Caco-2 (cell line): Measurements from ENCODE around the gene CD36. TPM values are rescaled to one million over a fixed set of nuclear protein-coding genes. Genes with fewer than 3 reads are reported as not detected.

Experiments
- BruUV-seq: library from RNA; stranded (reverse); fragments of 400-500 nt; replicated peaks from 2 replicates; lab custom pipeline; 2021; lab: Mats Ljungman, UMichigan
- CTCF ChIA-PET: fragments of 300-600 bp; sonication (Branson Sonifier 250); formaldehyde crosslinking; loops from one replicate; lab custom pipeline; 2022; ENCODE audit warnings: antibody characterized with exemption; lab: Charles Lee
- POLR2A ChIA-PET: fragments of 300-600 bp; sonication (Branson Sonifier 250); formaldehyde crosslinking; loops from one replicate; lab custom pipeline; 2022; ENCODE audit warnings: antibody characterized with exemption; lab: Charles Lee
- DNase-seq, 2 experiments: peaks; one replicate each; pipeline versions ENCODE4 v3.0.0 to v3.0.0-alpha.2; 2020 to 2022
- H3K27me3 ChIP-seq: replicated peaks from 2 replicates; pipeline ENCODE4 v1.6.0; 2011; ENCODE audit warnings: low read length; ENCODE audit not compliant: control insufficient read depth, insufficient read depth
- H3K36me3 ChIP-seq: 2 replicates; pipeline ENCODE4 v1.5.1; 2011; ENCODE audit warnings: low read length; ENCODE audit not compliant: control insufficient read depth, insufficient read depth
- H3K4me1 ChIP-seq: fragments of 250-450 bp; sonication (Bioruptor Pico); 2 replicates; pipeline ENCODE4 v1.5.1; 2020; ENCODE audit warnings: mild to moderate bottlenecking
- H3K4me3 ChIP-seq: 2 replicates; pipeline ENCODE4 v1.5.1; 2011; ENCODE audit warnings: low read depth, mild to moderate bottlenecking, control low read depth, low read length
- H3K9me3 ChIP-seq: fragments of 250-450 bp; sonication (Bioruptor Pico); 2 replicates; pipeline ENCODE4 v1.5.1; 2020; ENCODE audit warnings: mild to moderate bottlenecking, moderate library complexity
- H3K27ac Mint-ChIP-seq: one replicate; pipeline ENCODE4 v1.8.0; 2022; ENCODE audit warnings: mixed read lengths; ENCODE audit not compliant: unreplicated experiment
- H3K27me3 Mint-ChIP-seq: one replicate; pipeline ENCODE4 v1.8.0; 2022; ENCODE audit warnings: mixed read lengths; ENCODE audit not compliant: insufficient read depth, unreplicated experiment
- H3K36me3 Mint-ChIP-seq: one replicate; pipeline ENCODE4 v1.8.0; 2022; ENCODE audit warnings: mild to moderate bottlenecking, mixed read lengths; ENCODE audit not compliant: insufficient read depth, unreplicated experiment
- H3K4me1 Mint-ChIP-seq: one replicate; pipeline ENCODE4 v1.8.0; 2022; ENCODE audit warnings: low read depth, mixed read lengths; ENCODE audit not compliant: unreplicated experiment
- H3K4me3 Mint-ChIP-seq: one replicate; pipeline ENCODE4 v1.8.0; 2022; ENCODE audit warnings: mild to moderate bottlenecking, moderate library complexity, mixed read lengths; ENCODE audit not compliant: unreplicated experiment
- H3K9me3 Mint-ChIP-seq: one replicate; pipeline ENCODE4 v1.8.0; 2022; ENCODE audit warnings: mixed read lengths; ENCODE audit not compliant: unreplicated experiment
- intact Hi-C: fragments of 100-400 bp; cut with micrococcal nuclease; formaldehyde crosslinking; loops from one replicate; pipeline ENCODE4 v1.10.0; 2022; ENCODE audit not compliant: unreplicated experiment
- total RNA-seq: library from RNA; stranded (reverse); gene quantifications from 2 replicates; pipeline ENCODE4 v1.2.3, GENCODE V29; 2022
- TF ChIP-seq, protein P1 (sequence below), 2 experiments: fragments of 200-600 bp in 1 of 2; IDR thresholded peaks; 1 replicate in 1 of 2; 2 replicates in 1 of 2; pipeline versions ENCODE4 v1.5.1 to v1.8.0; 2011 to 2022; ENCODE audit warnings: antibody characterized with exemption in 1 of 2, control low read depth in 1 of 2, inconsistent platforms in 1 of 2, low read depth in 1 of 2, low read length in 1 of 2, mild to moderate bottlenecking in 1 of 2, moderate library complexity in 1 of 2; ENCODE audit not compliant: insufficient read depth in 1 of 2, severe bottlenecking in 1 of 2, unreplicated experiment in 1 of 2

The CD36 gene
- total RNA-seq, 1 experiment from 2014 or later, result not detected

DNA sequence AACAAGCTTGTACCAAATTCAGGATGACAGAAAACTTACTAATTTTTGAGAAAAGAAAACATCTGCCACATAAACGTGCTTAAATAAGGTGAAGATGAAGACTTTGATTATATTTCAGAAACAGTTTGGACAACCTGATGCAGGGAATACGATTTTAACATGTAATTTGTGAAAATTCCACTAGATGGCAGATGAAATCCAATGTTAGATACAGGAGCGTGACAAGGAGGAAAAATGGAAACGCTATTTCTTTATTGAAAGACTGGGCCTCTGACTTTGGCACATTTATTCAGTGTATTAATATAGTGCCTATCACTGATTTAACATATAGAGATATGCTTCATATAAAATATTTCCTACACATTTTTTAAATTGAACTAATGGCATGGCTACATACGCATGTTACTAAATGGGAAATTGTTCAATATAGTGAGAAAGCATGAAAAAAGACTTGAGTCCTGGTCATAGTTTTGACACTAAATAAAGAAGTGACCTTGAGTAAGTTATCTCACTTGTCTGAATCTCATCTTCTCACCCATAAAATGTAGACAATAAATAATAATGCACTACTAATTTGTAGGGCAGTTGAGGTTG is 60.7 kb downstream of the CD36 start:
- CTCF ChIA-PET, result no interaction called here
- POLR2A ChIA-PET, result no interaction called here
- Mint-ChIP-seq H3K36me3 (no peaks in the 10 kb centered on the region), H3K4me3 (no peak overlapping the region), H3K4me1 (peaks cover 9% of the 10 kb centered on the region), H3K9me3 (no peaks in the 10 kb centered on the region), H3K27ac (no peak overlapping the region), H3K27me3 (no peaks in the 10 kb centered on the region)
- DNase-seq, result peak in 1 of 2 experiments; percentile 65
- no peaks in the 10 kb centered on the region for H3K9me3 ChIP-seq
- intact Hi-C loops, result loop anchor here (1.0 to 5.0 kb wide), 7 partner anchors 33 to 771 kb away; no protein-coding TSS in a partner anchor
- 0 out of 2 replicates have a peak, but pooled peaks cover 5% of the 10 kb centered on the region for H3K4me1 ChIP-seq
- H3K4me3 ChIP-seq, result no peak overlapping the region
- BruUV-seq, result no TSS peak
- no peaks in the 10 kb centered on the region for H3K27me3 ChIP-seq
- TF ChIP-seq, protein P1, sequence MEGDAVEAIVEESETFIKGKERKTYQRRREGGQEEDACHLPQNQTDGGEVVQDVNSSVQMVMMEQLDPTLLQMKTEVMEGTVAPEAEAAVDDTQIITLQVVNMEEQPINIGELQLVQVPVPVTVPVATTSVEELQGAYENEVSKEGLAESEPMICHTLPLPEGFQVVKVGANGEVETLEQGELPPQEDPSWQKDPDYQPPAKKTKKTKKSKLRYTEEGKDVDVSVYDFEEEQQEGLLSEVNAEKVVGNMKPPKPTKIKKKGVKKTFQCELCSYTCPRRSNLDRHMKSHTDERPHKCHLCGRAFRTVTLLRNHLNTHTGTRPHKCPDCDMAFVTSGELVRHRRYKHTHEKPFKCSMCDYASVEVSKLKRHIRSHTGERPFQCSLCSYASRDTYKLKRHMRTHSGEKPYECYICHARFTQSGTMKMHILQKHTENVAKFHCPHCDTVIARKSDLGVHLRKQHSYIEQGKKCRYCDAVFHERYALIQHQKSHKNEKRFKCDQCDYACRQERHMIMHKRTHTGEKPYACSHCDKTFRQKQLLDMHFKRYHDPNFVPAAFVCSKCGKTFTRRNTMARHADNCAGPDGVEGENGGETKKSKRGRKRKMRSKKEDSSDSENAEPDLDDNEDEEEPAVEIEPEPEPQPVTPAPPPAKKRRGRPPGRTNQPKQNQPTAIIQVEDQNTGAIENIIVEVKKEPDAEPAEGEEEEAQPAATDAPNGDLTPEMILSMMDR (IDR thresholded peaks at IDR 0.05; ENCODE audit: insufficient read depth in 1 of 2, low read depth in 1 of 2, low read length in 1 of 2, severe bottlenecking in 1 of 2, unreplicated experiment in 1 of 2), result peak; percentile 35 to 70
- no peaks in the 10 kb centered on the region for H3K36me3 ChIP-seq

DNA sequence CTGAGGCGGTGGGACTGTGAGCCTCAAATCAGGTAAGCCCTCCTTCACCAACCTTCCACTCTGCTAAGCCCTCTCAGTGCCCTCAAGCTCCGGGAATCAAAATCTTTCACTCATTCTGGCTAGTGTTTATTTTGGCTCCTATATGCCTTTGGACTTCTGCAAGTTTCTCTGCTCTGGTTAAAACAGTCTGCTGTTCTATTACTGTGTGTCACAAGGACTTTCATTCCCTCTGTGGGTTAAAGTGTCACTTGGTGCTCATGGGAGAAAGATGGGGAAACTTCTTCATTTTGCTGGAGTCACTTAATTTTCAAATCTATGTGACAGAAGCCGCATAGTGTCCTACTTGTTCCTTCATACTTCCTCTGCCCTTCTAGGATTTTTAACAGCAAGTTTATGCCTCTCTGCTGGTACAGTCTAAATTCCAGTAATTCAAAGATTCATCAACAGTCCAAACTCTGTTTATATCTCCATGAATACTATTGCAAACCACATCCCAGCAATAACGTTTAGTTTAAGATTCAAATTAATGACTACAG is 61.3 kb downstream of the CD36 start:
- H3K9me3 ChIP-seq, result no peaks in the 10 kb centered on the region
- no peak overlapping the region for H3K4me3 ChIP-seq
- no peaks in the 10 kb centered on the region for H3K27me3 ChIP-seq
- POLR2A ChIA-PET, result no interaction called here
- no peak for DNase-seq
- Mint-ChIP-seq H3K4me3 (no peak overlapping the region), H3K27me3 (no peaks in the 10 kb centered on the region), H3K36me3 (no peaks in the 10 kb centered on the region), H3K4me1 (peaks cover 9% of the 10 kb centered on the region), H3K9me3 (no peaks in the 10 kb centered on the region), H3K27ac (no peak overlapping the region)
- no peaks in the 10 kb centered on the region for H3K36me3 ChIP-seq
- TF ChIP-seq, protein P1 (IDR thresholded peaks at IDR 0.05; ENCODE audit: insufficient read depth in 1 of 2, low read depth in 1 of 2, low read length in 1 of 2, severe bottlenecking in 1 of 2, unreplicated experiment in 1 of 2), result no peak
- H3K4me1 ChIP-seq, result 0 out of 2 replicates have a peak, but pooled peaks cover 5% of the 10 kb centered on the region
- CTCF ChIA-PET, result no interaction called here
- intact Hi-C loops, result loop anchor here (1.0 to 5.0 kb wide), 7 partner anchors 33 to 771 kb away; no protein-coding TSS in a partner anchor
- BruUV-seq, result no TSS peak

DNA sequence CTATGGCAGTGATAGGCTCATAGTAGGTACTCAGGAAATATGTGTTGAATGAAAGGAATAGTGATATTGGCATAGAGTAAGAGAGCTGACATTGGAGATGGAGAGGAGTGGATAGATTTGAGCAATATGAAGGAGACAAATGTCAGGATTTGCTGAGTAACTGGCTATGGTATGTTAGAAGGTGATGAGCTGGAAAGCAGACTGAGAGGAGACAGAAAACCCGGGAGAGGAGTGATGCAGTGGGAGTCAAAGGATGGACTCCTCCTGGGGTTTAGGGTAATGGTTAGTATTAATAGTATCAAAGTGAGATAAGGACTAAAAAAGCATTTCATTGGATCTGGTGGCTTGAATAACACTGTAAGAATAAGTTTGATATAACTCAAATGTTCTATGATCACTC is 64.8 kb downstream of the CD36 start:
- Mint-ChIP-seq H3K36me3 (no peaks in the 10 kb centered on the region), H3K27me3 (no peaks in the 10 kb centered on the region), H3K4me3 (no peak overlapping the region), H3K9me3 (no peaks in the 10 kb centered on the region), H3K4me1 (peaks cover 16% of the 10 kb centered on the region), H3K27ac (no peak overlapping the region)
- no peaks in the 10 kb centered on the region for H3K9me3 ChIP-seq
- CTCF ChIA-PET, result interaction anchor here (2.1 kb wide), 1 partner anchor 767 kb away, joined by 8 read pairs; no protein-coding TSS in a partner anchor
- POLR2A ChIA-PET, result no interaction called here
- BruUV-seq, result no TSS peak
- no peak for DNase-seq
- TF ChIP-seq, protein P1 (IDR thresholded peaks at IDR 0.05; ENCODE audit: insufficient read depth in 1 of 2, low read depth in 1 of 2, low read length in 1 of 2, severe bottlenecking in 1 of 2, unreplicated experiment in 1 of 2), result no peak
- intact Hi-C loops, result no loop called here
- H3K4me1 ChIP-seq, result 0 out of 2 replicates have a peak, but pooled peaks cover 8% of the 10 kb centered on the region
- no peaks in the 10 kb centered on the region for H3K36me3 ChIP-seq
- H3K27me3 ChIP-seq, result no peaks in the 10 kb centered on the region
- H3K4me3 ChIP-seq, result no peak overlapping the region
